Sigmoid colon (tissue), 7 donors: ENCODE results near the gene CCDC107. TPM values are rescaled to one million over a fixed set of nuclear protein-coding genes. Genes with fewer than 3 reads are reported as not detected.
A peak's percentile ranks its signal among the peaks of the same experiment; 100 is the strongest.
"Not testable (repeated sequence)": the region's sequence is repeated elsewhere in the genome, so short reads cannot be mapped to it uniquely, and the experiment has no call there.

Experiments
- DNase-seq: peaks from one replicate; pipeline ENCODE4 v3.0.0-alpha.2; 2019
- H3K27ac ChIP-seq, 4 donors: fragments of 200-600 bp; sonication (generic); one replicate each; pipeline ENCODE4 v1.5.1; 2016 to 2019; ENCODE audit warnings: mild to moderate bottlenecking in 1 of 4
- H3K27me3 ChIP-seq, 3 donors: fragments of 200-600 bp; sonication (generic); one replicate each; pipeline ENCODE4 v1.5.1; 2019; ENCODE audit warnings: mild to moderate bottlenecking in 1 of 3
- H3K36me3 ChIP-seq, 4 donors: fragments of 200-600 bp; sonication (generic); one replicate each; pipeline ENCODE4 v1.5.1; 2016 to 2019
- H3K4me1 ChIP-seq, 4 donors: fragments of 200-600 bp; sonication (generic); one replicate each; pipeline ENCODE4 v1.5.1; 2017 to 2019
- H3K4me3 ChIP-seq, 4 donors: fragments of 200-600 bp; sonication (generic); one replicate each; pipeline ENCODE4 v1.5.1; 2017 to 2019; ENCODE audit warnings: mild to moderate bottlenecking in 2 of 4, moderate library complexity in 1 of 4
- H3K9me3 ChIP-seq, 4 donors: fragments of 200-600 bp in 3 of 4; sonication (generic) in 3 of 4; one replicate each; pipeline versions ENCODE4 v1.5.1 to v1.6.1; 2013 to 2019
- CTCF ChIP-seq, 4 experiments: fragments of 450-650 bp in 3 of 4; fragments of 200-600 bp in 1 of 4; IDR thresholded peaks; one replicate each; pipeline ENCODE4 v1.5.1; 2016 to 2019; ENCODE audit warnings: antibody characterized with exemption in 4 of 4, mild to moderate bottlenecking in 3 of 4, moderate library complexity in 2 of 4
- EP300 ChIP-seq, 4 donors: sonication (generic); formaldehyde crosslinking; IDR thresholded peaks; one replicate each; pipeline ENCODE4 v1.6.1; 2017; ENCODE audit warnings: antibody characterized with exemption in 4 of 4
- POLR2A ChIP-seq, 2 donors: fragments of 450-650 bp; IDR thresholded peaks; one replicate each; pipeline ENCODE4 v1.6.1; 2016; ENCODE audit warnings: antibody characterized with exemption in 2 of 2, mild to moderate bottlenecking in 2 of 2, moderate library complexity in 2 of 2
- POLR2AphosphoS5 ChIP-seq, 4 donors: sonication (generic); formaldehyde crosslinking; IDR thresholded peaks; one replicate each; pipeline ENCODE4 v1.6.1; 2017; ENCODE audit warnings: antibody characterized with exemption in 4 of 4
- WGBS, 2 donors: extraction: QIAGEN DNeasy Blood & Tissue Kit; methylation state at CpG; one replicate each; pipeline ENCODE4 v1.1.7; 2013; 5-methylcytosine and 5-hydroxymethylcytosine counted together
- intact Hi-C: fragments of 100-400 bp; cut with DNase I; formaldehyde crosslinking; loops from one replicate; pipeline ENCODE4 v1.15.1; 2023
- polyA plus RNA-seq, 3 donors: library from polyadenylated mRNA; stranded (reverse); fragments of 200-250 nt; gene quantifications; one replicate each; pipeline ENCODE4 v1.2.3, GENCODE V29; 2013
- total RNA-seq, 4 donors: library from RNA; depleted of rRNA; stranded (reverse); fragments of >200 nt; gene quantifications; one replicate each; pipeline ENCODE4 v1.1.0, GENCODE V29; 2016
- donor health status: healthy with polysubstance abuse.
- donor health status: Bipolar disorder and iron deficiency.
- donor health status: healthy.

CCDC107 gene
- total and polyA plus RNA-seq, 7 donors: 21.3 to 112 (median 70.6) TPM

DNA sequence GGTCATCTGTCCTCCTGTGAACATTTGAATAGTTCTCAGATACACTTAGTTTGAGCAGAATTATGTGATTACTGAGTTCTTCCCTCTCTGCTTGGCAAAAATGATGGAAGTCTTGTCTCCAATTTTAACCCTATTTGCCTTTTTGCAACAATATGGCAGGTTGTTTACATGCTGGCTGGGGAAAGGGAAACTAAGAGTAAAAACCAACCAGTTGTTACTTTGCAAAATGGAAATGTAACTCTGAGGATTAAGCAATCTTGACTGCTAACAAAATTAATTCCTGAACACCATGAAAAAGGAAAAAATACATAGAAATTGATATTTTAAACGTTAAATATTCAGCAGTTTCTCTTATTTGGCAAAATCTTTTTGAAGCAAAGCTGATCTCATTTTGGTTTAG, 18.5 kb upstream of the CCDC107 start:
- Histone ChIP-seq H3K36me3 (no peaks in the 10 kb centered on the region), H3K4me3 (no peak overlapping the region), H3K9me3 (no peaks in the 10 kb centered on the region), H3K27ac (no peak overlapping the region), H3K4me1 (no peaks in the 10 kb centered on the region), H3K27me3 (no peaks in the 10 kb centered on the region)
- 90 to 92% methylated on average over 1 of the region's 1 CpG for WGBS, 2 donors
- no peak for DNase-seq
- intact Hi-C loops: loop anchor here (10.0 kb wide), 1 partner anchor 245 kb away; no protein-coding TSS in a partner anchor
- TF ChIP-seq POLR2A (IDR thresholded peaks at IDR 0.05): no peak
- TF ChIP-seq EP300 (IDR thresholded peaks at IDR 0.05): no peak
- TF ChIP-seq CTCF (IDR thresholded peaks at IDR 0.05): no peak
- no peak for TF ChIP-seq POLR2AphosphoS5 (IDR thresholded peaks at IDR 0.05)

DNA sequence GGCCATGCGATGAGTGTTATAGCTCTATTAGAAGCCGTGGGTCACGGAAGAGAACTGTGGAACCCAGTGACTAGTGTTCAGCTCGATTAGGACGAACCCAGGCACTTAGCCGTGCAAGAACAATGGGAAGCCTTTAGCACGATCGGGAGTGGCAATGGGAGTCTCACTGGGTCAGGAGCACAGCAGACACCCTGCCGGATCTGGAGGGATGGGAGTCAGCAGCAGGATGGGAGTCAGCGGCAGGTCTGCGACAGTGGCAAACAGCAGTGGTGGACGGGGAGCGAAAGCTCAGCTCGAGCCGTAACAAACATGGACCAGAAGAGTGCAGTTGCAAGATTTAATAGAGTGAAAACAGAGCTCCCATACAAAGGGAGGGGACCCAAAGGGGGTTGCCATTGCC, 17.7 kb upstream of the CCDC107 start:
- H3K27ac ChIP-seq, H3K36me3 ChIP-seq, H3K4me1 ChIP-seq, H3K27me3 ChIP-seq, H3K9me3 ChIP-seq, H3K4me3 ChIP-seq: not testable (repeated sequence)
- peak; percentile 52 for DNase-seq
- WGBS, 2 donors: 97 to 98% methylated on average over 15 of the region's 15 CpGs
- intact Hi-C loops: loop anchor here (10.0 kb wide), 1 partner anchor 244 kb away; no protein-coding TSS in a partner anchor

DNA sequence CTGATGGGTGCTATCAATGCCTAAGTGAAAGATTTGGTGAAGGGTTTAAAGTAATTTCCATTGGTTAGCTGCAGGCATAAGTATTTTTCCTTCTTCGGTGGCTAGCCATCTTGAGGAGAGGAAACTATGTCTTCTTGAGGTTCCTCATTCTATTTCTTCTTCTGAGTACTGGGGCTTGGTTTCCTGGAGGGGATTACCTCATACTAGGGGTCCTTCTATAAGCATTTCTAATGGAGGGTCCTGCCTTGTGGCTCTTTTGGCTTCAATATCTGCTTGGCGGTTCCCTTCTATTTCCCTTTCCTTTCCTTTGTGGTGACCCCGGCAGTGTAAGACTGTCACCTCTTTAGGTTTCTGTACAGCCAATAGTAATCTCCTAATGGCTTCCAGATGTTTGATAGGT, 16.6 kb upstream of the CCDC107 start:
- intact Hi-C loops: loop anchor here (10.0 kb wide), 1 partner anchor 243 kb away; no protein-coding TSS in a partner anchor
- not testable (repeated sequence) for H3K27me3 ChIP-seq, DNase-seq, H3K4me1 ChIP-seq, H3K36me3 ChIP-seq, H3K27ac ChIP-seq, H3K9me3 ChIP-seq, H3K4me3 ChIP-seq
- 80 to 92% methylated on average over 3 of the region's 3 CpGs for WGBS, 2 donors

DNA sequence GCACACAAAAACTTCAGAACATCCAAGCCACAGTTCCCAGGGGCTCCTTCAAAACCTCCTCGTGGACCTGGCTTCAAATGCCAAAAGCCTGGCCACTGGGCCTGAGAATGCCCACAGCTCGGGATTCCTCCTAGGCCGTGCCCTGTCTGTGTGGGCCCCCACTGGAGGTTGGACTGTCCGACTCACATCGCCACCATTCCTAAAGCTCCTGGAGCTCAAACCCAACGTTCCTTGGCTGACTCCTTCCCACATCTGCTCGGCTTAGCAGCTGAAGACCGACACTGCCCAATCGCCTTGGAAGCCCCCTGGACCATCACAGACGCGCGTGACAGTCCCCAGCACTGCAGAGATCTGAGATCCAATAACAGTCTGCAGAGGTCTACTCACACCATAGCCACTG, 15.0 kb upstream of the CCDC107 start:
- intact Hi-C loops: loop anchor here (10.0 kb wide), 1 partner anchor 242 kb away; no protein-coding TSS in a partner anchor
- 95 to 96% methylated on average over 12 of the region's 12 CpGs for WGBS, 2 donors
- Histone ChIP-seq H3K4me3 (no peak overlapping the region), H3K9me3 (no peaks in the 10 kb centered on the region), H3K27ac (no peak overlapping the region), H3K27me3 (no peaks in the 10 kb centered on the region), H3K4me1 (peaks cover 0 to 13% (median 11%) of the 10 kb centered on the region in 4 donors), H3K36me3 (no peaks in the 10 kb centered on the region)
- TF ChIP-seq POLR2AphosphoS5 (IDR thresholded peaks at IDR 0.05) (no peak), POLR2A (IDR thresholded peaks at IDR 0.05) (no peak), EP300 (IDR thresholded peaks at IDR 0.05) (no peak), CTCF (IDR thresholded peaks at IDR 0.05) (no peak)
- no peak for DNase-seq

DNA sequence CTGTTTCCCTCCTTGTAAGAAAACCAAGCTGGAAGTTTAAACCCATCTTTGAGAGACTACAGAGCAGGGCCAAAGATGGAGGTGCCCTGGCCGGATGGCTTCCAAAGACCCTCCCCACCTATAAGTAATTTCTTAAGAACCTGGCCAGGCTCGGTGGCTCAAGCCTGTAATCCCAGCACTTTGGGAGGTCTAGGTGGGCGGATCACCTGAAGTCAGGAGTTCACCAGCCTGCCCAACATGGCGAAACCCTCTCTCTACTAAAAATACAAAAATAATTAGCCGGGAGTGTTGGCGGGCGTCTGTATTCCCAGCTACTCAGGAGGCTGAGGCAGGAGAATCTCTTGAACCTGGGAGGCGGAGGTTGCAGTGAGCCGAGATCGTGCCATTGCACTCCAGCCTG, 12.4 kb upstream of the CCDC107 start:
- Histone ChIP-seq H3K27ac (peak overlapping the region; percentile 77 to 90 (median 87)), H3K4me1 (peaks cover 0 to 13% (median 11%) of the 10 kb centered on the region in 4 donors), H3K4me3 (peak overlapping the region; percentile 38 to 63 (median 56))
- intact Hi-C loops: loop anchor here (2.0 to 10.0 kb wide), 4 partner anchors 41 to 239 kb away; partner anchors contain the start of genes GBA2, RGP1 and TESK1
- H3K27me3 ChIP-seq, H3K9me3 ChIP-seq, H3K36me3 ChIP-seq, DNase-seq: not testable (repeated sequence)
- WGBS, 2 donors: 21 to 33% methylated on average over 10 of the region's 10 CpGs

DNA sequence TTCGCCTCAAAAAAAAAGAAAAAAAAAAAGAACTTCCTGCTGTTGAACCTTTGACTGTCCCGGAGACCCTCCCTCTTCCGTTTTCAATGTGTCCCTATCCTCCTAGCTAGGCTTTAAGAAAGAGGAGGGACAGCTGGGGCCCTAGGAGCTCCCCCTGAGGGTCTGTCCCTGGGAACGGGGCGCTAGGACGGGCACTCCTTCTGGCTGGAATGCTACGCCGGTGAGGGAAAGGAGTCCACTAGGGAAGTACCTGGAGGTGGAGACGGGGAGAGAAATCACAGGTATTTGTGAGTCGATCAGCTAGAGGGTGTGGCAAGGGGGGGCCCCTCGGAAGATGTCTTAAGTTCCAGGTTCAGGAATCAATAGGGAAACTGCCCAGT, 11.9 kb upstream of the CCDC107 start:
- Histone ChIP-seq H3K4me1 (peaks cover 0 to 13% (median 11%) of the 10 kb centered on the region in 4 donors), H3K27me3 (no peaks in the 10 kb centered on the region), H3K4me3 (peak overlapping the region; percentile 38 to 63 (median 56)), H3K9me3 (no peaks in the 10 kb centered on the region), H3K27ac (peak overlapping the region; percentile 77 to 90 (median 87)), H3K36me3 (no peaks in the 10 kb centered on the region)
- intact Hi-C loops: loop anchor here (2.0 to 10.0 kb wide), 4 partner anchors 41 to 239 kb away; partner anchors contain the start of genes GBA2, RGP1 and TESK1
- TF ChIP-seq CTCF (IDR thresholded peaks at IDR 0.05): peak in 1 of 4 experiments; percentile 26
- no peak for TF ChIP-seq EP300 (IDR thresholded peaks at IDR 0.05)
- DNase-seq: no peak
- 0 to 1% methylated on average over 11 of the region's 11 CpGs for WGBS, 2 donors
